NCI-H1436 (cell line): ENCODE results near the gene CERS6.
"Not testable (repeated sequence)": the region's sequence is repeated elsewhere in the genome, so short reads cannot be mapped to it uniquely, and the experiment has no call there.

Source experiments
- DNase-seq: peaks from one replicate; lab custom pipeline; 2025; lab: John Stamatoyannopoulos, UW

Gene CERS6

DNA sequence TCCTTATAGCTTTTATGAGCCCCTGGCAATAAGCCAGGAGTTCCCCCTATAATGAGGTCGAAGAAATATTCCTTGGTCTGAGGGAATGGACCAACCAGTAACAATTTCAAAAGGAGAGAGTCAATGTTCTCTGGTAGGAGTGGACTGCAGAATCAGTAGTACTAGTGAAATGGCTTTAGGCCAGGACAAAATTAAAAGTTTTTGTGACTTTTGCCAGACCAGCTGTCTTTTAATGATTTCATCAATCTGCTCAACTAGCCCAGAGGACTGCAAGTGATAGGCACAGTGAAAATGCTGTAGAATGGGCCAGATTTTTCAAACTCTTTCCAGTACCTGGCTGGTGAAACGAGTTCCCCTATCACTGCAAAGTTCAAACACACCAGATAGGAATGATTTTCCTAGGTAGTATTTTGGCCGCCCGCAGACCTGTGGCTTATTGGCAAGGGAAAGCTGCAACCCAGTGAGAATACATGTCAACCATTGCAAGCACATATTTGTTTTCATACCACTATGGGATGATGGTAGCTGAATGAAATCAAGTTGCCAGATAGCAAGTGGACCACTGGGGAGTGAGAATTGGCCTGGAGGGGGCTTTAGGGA is 45.5 kb downstream of the CERS6 start:
- no peak for DNase-seq

DNA sequence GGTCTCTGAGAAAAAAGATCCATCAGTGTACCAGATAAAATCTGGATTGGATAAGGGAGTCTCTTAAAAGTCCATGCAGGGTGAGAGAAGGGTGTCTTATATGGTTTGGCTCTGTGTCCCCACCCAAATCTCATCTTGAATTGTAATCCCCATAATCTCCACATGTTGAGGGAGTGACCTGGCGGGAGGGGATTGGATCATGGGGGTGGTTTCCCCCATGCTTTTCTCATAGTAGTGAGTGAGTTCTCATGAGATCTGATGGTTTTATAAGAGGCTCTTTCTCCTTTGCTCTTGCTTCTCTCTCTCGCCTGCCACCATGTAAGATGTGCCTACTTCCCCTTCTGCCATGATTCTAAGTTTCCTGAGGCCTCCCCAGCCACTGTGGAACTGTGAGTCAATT is 46.8 kb downstream of the CERS6 start:
- not testable (repeated sequence) for DNase-seq

DNA sequence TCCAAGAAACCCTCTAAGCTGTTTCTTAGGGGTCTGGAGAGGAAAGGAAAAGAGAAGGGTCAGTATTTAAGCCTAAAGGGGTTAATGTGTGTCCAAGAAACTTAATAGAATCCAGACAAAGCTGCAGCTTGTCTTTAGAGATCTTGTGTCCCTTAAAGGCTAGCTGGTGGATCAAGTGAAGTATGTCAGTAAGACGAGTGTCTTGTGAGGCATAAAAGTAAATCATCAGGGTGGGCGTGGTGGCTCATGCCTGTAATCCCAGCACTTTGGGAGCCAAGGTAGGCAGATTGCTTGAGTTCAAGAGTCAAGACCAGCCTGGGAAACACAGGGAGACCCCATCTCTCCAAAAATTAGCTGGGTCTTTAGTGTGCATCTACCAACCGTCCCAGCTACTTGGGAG is 47.8 kb downstream of the CERS6 start:
- no peak for DNase-seq

DNA sequence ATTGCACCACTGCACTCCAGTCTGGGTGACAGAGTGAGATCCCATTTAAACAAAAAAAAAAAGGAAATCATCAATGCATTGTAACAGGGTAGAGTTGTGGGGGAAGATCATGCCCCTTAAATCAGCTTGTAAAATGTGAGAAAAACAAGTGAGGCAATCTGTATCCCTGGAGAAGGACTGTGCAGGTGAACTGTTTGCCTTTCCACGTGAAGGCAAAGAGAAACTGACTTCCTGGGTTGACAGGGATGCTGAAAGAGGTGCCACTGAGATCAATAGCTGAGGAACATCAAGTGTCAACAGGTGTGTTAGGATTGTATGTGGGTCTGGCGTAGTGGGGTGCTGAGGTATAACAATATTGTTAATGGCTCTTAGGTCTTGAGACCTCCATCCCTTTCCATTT is 48.3 kb downstream of the CERS6 start:
- no peak for DNase-seq

DNA sequence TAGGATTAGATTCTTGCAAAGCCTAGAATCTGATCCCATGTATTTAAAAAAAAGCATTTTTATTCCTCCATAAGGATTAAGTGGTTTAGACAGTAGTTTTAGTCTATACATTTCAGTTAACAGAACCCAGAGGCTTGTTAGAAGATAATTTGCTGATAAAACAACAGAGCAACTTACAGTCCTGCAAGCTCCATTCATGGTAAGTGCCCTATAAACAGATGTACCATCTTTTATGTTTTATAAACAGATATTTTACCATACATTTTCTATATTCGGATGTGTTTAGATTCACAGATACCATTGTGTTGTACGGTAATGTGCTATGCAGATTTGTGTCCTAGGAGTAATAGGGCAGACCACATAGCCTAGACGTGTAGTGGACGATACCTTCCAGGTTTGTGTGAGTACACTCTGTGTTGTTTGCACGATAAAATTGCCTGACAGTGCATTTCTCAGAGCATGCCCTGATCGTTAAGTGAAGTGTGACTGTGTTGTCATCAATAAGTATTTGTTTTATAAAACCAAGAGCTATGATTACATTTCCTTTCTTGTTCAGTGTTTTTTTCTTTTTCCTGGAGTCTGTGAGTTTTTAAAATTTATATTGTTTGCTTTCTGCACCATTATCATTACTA is 54.2 kb downstream of the CERS6 start:
- no peak for DNase-seq

DNA sequence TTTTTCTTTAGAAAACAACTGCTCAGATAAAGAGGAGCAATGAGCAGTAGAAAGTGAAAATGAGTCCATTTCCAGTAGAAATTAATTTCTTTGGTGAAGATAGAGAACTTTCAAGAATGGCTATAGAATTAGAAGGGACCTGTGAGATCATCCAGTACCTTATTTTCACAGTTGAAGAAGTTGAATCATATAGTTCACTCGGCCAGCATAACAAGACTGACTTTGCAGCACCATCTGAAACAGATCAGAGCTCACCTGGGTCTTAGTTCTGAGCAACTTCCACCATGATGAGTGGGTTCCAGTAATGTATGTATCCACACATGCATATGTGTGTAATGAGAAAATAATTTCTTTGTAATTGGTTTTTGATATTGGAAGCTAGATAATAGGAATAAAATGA is 58.6 kb downstream of the CERS6 start:
- no peak for DNase-seq

DNA sequence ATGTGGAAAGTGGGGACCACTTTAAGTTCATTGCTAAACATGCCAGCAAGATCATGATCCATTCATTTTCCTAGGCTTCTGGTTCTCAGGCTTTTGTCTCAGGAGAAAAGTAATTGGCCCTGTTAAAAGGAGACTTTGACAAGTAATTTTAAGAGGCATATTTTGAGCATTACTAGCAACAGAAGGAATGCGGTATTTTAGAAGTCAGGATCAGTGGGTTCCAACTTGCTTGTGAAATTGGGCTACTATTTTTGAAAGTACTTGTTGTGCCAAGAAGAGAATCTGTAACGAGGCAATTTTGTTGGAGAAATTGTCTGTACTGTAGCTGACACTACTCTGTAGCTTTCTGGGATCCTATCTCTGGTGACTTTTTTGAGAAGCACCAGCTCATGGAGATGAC is 59.4 kb downstream of the CERS6 start:
- no peak for DNase-seq

DNA sequence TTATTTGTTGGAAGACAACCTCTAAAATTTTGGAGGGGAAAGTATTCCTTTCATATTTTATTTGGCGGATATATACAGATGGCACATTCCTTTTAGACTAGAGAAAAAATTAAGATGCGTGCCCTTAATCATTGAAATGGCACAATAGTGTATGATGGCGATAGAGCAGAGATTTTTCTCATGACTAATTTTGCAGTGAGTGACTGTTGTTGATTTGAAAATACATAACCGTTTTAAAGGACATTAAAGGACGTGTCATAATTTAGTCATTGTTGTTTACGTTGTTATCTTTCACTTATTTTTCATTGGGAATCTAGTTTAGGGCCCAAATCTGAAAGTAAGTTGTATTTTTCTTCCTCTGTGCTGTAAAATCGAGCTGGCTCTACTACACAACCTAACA is 61.7 kb downstream of the CERS6 start:
- DNase-seq, result no peak

DNA sequence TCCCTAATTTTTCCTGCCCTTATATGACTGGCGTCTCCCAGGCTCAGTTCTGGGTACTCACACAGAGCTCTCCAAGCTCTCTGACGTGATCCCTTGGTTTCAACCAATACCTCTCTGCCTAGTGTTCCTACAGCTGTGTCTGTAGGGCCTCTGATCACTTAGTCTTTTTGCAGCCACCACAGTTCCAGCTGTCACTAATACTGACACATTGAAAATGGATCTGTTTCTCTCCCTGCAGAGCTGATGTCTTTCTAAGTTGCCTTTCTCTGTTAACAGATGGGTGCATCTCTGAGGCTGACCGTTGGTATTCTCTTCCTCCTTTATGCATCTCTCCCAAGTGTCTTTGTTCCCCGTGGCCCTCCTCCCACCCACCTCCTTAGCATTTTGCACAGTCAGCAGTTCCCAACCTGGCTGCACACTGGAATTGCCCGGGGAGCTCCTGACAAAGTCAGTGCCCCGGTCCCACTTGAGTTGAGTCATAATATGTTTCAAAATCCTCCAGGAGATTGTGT is 62.5 kb downstream of the CERS6 start:
- no peak for DNase-seq

DNA sequence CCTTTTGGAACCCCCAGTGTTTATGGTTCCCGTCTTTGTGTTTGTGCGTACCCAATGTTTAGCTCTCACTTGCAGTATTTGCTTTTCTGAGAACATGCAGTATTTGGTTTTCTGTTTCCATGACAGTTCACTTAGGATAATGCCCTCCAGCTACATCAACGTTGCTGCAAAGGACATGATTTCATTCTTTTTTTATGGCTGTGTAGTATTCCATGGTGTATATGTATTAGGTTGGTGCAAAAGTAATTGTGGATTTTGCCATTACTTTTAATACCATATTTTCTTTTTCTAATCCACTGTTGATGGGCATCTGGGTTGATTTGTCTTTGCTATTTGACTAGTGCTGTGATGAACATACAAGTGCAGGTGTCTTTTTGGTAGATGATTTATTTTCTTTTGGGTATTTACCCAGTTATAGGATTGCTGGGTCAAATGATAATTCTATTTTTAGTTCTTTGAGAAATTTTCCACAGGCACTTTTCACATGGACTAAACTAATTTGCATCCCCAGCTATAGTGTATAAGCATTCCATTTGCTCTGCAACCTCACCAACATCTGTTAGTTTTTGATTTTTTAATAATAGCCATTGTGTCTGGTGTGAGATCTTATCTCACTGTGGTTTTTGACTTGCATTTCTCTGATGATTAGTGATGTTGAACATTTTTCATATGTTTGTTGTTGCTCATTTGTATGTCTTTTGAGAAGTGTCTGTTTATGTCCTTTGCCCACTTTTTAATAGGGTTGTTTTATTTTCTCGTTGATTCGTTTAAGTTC is 63.6 kb downstream of the CERS6 start:
- DNase-seq, result no peak

DNA sequence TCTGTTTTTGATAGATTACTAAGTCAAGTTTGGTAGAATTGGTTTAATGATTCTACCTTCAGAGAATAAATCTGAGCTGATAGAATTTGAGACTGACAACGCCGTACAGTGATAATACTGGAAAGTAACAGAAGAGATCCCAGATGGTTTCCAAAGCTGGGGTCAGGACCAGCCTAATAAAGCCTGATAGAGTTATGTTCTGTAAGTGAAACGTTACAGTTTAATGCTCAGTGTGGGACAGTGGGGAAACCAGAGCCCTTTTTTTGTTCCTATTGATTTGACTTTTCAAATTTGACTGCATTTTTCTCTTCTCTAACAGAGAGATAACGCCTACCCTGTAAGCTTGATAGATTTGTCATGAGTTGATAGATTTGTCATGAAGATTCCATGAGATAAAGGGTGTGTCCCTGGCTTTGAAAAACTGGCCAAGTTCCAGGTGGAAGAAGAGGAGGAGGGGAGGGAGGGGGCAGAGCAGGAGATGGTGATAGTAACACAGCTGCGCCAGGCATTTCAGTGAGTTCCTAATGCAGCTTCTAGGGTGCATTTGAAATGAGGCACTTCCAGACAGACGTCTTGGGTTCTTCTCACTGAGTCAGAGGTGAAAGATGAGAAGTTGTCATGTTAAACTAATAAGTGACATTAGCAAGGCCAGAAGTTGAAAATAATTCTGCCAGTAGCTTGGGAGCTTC is 65.1 kb downstream of the CERS6 start:
- no peak for DNase-seq

DNA sequence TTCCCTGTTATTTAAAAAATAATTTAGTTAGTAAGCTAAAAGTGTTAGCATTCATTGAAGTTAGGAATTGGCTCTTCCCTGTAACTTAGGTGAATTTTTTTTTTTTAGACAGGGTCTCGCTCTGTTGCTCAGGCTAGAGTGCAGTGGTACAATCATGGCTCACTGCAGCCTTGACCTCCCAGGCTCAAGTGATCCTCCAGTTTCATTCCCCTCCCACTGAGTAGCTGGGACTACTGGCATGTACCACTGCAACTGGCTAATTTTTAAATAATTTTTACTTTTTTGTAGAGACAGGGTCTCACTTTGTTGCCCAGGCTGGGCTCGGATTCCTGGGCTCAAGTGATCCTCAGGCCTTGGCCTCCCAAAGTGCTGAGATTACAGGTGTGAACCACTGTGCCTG is 66.4 kb downstream of the CERS6 start:
- no peak for DNase-seq

DNA sequence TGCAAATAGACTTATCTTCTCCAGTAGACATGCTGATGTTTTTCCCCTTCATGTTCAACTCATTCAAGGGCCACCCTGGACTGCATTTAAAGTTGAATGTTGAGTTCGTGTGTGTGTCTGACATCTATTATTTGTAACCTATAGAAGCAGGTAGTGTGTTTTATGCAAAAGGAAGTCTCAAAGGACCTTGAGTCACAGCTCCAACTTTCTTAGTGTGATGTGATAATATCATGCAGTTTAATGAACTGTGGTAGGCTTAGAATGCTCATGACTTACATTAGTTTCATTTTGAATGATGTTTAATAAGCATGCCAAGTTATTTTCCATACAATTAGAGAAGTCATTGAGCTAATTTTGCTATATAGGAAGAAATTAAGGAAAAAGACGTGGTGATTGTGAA is 67.9 kb downstream of the CERS6 start:
- DNase-seq, result no peak

DNA sequence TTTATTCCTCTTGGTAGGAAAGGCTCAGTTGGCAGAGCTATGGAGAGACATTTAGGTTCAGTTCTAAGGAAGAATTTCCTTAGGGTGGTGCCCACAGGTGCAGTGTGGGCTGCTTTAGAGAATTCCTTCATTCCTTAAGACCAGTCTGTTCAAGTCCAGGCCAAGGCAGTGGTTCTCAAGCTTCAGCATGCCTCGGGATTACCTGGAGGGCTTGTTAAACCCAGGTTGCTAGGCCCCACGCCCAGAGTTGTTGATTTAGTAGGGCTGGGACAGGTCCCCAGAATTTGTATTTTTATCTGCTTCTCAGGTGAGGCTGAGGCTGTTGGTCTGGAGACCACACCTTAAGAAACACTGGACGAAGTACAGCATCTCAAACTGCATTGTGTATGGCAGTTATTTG is 68.9 kb downstream of the CERS6 start:
- no peak for DNase-seq

DNA sequence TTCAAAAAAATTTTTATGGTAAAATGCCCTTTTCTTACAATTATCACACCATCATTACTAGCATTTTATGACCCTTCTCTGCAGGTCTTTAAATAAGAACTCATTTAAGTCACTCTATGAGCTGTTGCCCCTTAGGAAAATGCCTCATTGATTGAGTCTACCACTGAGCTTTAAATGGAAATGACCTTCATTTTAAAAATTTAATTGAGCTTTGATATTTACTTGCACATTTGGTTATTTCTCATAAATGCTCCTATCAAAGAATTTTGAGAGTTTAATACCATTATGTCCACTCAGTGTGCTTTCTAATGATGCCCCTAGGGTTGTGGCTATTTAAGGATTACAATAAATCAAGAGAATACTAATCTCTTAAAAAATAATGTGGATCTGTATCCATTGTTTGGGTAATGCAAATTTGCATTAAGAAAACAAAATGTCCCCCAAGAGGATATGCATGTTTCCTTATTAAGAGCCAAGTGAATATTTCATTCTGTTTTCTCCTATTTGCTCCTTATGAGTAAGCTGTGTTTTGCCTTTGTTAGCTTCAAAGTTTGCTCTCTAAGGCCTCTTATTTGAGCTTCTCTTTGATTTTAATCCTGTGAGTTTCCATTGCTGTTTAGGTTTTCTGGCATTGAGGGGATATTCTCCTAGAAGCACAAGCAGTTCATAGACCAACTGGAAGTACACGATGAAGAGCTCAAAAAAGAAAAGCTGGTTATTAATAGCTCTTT is 69.8 kb downstream of the CERS6 start:
- no peak for DNase-seq

DNA sequence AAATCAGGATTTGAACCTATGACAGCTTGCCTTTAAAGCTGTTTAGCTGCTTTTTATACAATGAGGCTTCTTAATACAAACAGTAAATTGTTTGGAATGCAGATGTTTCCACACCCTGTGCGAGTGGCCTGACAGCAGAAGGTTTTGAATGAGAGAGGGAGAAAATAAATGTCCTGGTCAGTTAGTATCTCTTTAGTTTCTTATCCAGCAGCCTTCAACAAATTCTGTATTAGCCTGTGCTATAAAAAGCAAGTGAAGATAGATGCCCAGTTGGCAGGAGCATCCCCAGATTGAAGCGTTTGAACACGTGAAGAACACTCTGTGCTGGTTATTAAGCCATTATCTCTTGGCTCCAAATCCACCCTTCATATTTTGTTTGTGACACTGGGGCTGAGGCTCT is 70.6 kb downstream of the CERS6 start:
- DNase-seq, result no peak

DNA sequence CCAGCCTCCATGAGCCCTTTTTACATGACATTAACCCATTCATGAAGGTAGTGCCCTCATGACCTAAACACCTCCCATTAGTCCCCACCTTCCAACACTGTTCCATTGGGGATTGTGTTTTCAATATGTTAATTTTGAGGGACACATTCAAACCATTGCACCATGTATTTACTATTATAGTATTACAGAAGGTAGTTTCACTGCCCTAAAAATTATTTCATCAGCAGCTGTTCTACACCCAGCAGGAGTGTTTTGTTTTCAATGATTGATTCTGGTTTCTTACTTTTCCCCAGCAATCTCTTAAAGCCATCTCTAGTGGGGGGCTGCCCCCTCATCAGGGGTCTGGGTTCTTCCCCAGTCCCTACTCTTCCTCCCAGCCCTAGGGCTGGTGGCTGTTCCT is 71.9 kb downstream of the CERS6 start:
- no peak for DNase-seq

DNA sequence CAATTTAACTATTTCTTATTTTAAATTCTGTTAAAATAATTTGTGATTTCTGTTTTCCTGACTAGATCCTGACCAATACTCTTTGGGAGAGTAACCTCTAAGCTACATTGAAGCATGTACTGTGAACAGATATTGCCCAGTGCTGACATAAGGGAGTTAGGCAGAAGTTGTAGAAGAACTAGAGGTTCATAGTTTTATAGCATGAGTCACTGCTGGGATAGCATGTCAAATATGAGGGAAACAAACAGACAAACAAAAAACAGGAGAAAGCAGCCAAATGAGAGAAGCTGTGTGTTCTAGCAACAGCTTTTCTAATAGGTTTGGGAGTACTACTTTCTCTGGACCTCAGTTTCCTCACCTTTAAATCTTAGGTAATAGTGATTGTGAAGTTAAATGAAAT is 72.4 kb downstream of the CERS6 start:
- no peak for DNase-seq

DNA sequence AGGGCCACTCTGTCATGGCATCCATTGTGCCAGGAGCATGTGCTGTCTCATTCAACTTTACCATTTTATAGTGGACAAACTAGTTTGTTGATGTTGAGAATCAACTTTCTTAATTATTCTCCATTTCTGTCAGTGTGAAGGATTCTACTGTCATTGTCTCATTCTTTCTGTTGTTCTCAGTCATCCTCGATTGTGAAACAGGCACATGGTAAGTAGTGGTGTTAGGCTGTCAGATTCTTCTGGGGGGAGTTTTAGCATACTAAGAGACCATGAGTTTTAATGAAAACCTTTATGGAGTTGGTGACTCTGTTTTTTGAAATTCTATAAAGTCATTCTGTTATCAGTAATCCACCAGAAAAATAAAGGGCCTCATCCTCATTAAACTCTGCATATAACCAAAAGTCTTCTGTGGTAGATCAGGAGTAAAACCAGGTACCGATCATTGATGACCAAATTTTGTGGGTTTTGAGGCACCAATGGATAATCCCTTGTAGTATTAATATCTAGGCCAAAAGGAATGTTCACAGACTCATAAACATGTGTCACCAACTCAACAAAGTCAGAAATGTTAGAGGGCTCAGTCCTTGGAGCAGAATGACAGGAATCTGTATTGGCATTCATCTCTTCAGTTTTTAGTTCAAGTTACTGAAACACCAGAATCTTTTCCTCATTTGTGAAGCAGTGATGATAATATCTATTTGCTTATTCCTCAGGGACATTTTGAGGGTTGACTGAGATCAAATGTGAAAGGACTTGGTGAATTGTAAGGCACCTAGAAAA is 73.2 kb downstream of the CERS6 start:
- DNase-seq, result no peak

DNA sequence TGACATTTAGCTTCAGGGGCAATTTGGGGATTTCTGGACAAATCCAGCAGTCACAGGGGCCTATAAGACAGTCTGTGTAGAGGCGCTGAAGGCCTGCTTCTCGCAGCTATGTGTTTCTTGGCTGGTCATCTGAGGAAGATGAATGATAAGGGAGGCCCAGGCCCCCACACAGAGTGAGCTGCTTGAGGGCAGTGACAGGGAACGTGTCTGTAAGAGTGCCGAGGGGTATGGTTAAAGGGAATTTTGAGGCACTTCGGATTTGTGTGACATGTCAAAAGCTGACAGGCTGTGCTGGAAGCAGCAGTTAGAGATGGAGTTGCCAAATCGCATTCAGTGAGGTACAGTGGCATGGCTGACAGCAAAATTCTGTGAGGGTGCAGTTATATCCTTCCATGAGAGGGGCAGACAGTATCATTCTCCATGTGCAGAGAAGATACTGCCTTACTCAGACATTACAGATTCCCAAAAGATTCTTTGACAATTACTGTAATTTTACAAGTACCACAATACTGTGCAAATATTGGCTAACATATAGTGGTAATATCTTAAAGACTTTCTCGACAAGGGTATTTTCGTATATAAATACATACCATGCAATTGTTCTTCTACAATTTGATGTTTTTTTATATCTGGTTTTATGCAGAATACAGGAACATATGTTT is 74.0 kb downstream of the CERS6 start:
- DNase-seq, result no peak
